Calu3 (cell line): Measurements from ENCODE around the gene PROM2. TPM values are rescaled to one million over a fixed set of nuclear protein-coding genes. Genes with fewer than 3 reads are reported as not detected.

Source experiments
- BruUV-seq: library from RNA; stranded (reverse); fragments of 400-500 nt; replicated peaks from 2 replicates; lab custom pipeline; 2021; lab: Mats Ljungman, UMichigan
- CTCF ChIA-PET: fragments of 300-600 bp; sonication (Branson Sonifier 250); formaldehyde crosslinking; loops from one replicate; lab custom pipeline; 2022; ENCODE audit warnings: antibody characterized with exemption; lab: Charles Lee
- DNase-seq: peaks from one replicate; pipeline ENCODE4 v3.0.0; 2022
- H3K27ac Mint-ChIP-seq: one replicate; pipeline ENCODE4 v1.8.0; 2022; ENCODE audit warnings: mixed read lengths; ENCODE audit not compliant: unreplicated experiment
- H3K27me3 Mint-ChIP-seq: one replicate; pipeline ENCODE4 v1.8.0; 2022; ENCODE audit warnings: mixed read lengths; ENCODE audit not compliant: unreplicated experiment
- H3K36me3 Mint-ChIP-seq: one replicate; pipeline ENCODE4 v1.8.0; 2022; ENCODE audit warnings: mild to moderate bottlenecking, moderate library complexity, mixed read lengths; ENCODE audit not compliant: insufficient read depth, unreplicated experiment
- H3K4me1 Mint-ChIP-seq: one replicate; pipeline ENCODE4 v1.8.0; 2022; ENCODE audit warnings: mild to moderate bottlenecking, low read depth, mixed read lengths; ENCODE audit not compliant: unreplicated experiment
- H3K4me3 Mint-ChIP-seq: one replicate; pipeline ENCODE4 v1.8.0; 2022; ENCODE audit warnings: mild to moderate bottlenecking, low read depth, moderate library complexity, mixed read lengths; ENCODE audit not compliant: unreplicated experiment
- H3K9me3 Mint-ChIP-seq: one replicate; pipeline ENCODE4 v1.8.0; 2022; ENCODE audit warnings: low read depth, mixed read lengths; ENCODE audit not compliant: unreplicated experiment
- intact Hi-C: fragments of 100-400 bp; cut with micrococcal nuclease; formaldehyde crosslinking; loops from one replicate; pipeline ENCODE4 v1.10.0; 2022; ENCODE audit not compliant: unreplicated experiment
- total RNA-seq: library from RNA; stranded (reverse); gene quantifications from 2 replicates; pipeline ENCODE4 v1.2.3, GENCODE V29; 2022
- TF ChIP-seq, protein P1 (sequence below): fragments of 200-600 bp; IDR thresholded peaks from one replicate; pipeline ENCODE4 v1.8.0; 2022; ENCODE audit warnings: antibody characterized with exemption; ENCODE audit not compliant: unreplicated experiment

PROM2 gene
- total RNA-seq, 1 experiment from 2014 or later: 24.7 TPM

DNA sequence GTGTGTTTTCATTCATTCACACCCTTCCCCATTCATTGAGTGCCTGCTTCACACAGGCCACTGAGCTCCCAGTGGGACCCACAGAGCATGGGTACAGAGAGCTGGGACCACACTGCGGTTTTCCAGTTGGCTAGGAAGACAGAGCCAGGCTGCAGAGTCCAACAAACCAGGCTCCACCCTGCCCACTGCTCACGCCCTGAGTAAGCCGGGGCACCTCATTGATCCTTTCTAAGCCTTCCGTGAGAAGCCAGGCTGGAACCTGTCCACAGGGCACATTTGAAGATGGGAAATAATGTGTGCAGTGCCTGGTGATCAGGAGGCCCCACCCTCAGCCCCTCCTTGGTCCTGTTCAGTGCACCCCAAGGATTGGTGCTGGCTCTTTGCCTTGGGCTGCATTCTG is 36.4 kb downstream of the PROM2 start:
- peaks cover 34% of the 10 kb centered on the region for H3K27me3 Mint-ChIP-seq
- peak; percentile 27 for DNase-seq
- intact Hi-C loops: no loop called here
- no peaks in the 10 kb centered on the region for H3K36me3 Mint-ChIP-seq
- CTCF ChIA-PET: no interaction called here
- no peak overlapping the region for H3K27ac Mint-ChIP-seq
- TF ChIP-seq, protein P1, sequence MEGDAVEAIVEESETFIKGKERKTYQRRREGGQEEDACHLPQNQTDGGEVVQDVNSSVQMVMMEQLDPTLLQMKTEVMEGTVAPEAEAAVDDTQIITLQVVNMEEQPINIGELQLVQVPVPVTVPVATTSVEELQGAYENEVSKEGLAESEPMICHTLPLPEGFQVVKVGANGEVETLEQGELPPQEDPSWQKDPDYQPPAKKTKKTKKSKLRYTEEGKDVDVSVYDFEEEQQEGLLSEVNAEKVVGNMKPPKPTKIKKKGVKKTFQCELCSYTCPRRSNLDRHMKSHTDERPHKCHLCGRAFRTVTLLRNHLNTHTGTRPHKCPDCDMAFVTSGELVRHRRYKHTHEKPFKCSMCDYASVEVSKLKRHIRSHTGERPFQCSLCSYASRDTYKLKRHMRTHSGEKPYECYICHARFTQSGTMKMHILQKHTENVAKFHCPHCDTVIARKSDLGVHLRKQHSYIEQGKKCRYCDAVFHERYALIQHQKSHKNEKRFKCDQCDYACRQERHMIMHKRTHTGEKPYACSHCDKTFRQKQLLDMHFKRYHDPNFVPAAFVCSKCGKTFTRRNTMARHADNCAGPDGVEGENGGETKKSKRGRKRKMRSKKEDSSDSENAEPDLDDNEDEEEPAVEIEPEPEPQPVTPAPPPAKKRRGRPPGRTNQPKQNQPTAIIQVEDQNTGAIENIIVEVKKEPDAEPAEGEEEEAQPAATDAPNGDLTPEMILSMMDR: no peak
- H3K9me3 Mint-ChIP-seq: no peaks in the 10 kb centered on the region
- H3K4me1 Mint-ChIP-seq: peaks cover 32% of the 10 kb centered on the region
- no peak overlapping the region for H3K4me3 Mint-ChIP-seq
- no TSS peak for BruUV-seq

GRCh38 chr2:95311815-95312542 is 37.7 kb downstream of the PROM2 start:
- Mint-ChIP-seq H3K27me3 (peaks cover 30% of the 10 kb centered on the region), H3K36me3 (no peaks in the 10 kb centered on the region), H3K9me3 (no peaks in the 10 kb centered on the region), H3K4me3 (no peak overlapping the region), H3K4me1 (peaks cover 26% of the 10 kb centered on the region), H3K27ac (no peak overlapping the region)
- TF ChIP-seq, protein P1: no peak
- no TSS peak for BruUV-seq
- no peak for DNase-seq
- CTCF ChIA-PET: interaction anchor here (1.1 kb wide), 1 partner anchor 80 kb away, joined by 4 read pairs; no protein-coding TSS in a partner anchor
- intact Hi-C loops: no loop called here

DNA sequence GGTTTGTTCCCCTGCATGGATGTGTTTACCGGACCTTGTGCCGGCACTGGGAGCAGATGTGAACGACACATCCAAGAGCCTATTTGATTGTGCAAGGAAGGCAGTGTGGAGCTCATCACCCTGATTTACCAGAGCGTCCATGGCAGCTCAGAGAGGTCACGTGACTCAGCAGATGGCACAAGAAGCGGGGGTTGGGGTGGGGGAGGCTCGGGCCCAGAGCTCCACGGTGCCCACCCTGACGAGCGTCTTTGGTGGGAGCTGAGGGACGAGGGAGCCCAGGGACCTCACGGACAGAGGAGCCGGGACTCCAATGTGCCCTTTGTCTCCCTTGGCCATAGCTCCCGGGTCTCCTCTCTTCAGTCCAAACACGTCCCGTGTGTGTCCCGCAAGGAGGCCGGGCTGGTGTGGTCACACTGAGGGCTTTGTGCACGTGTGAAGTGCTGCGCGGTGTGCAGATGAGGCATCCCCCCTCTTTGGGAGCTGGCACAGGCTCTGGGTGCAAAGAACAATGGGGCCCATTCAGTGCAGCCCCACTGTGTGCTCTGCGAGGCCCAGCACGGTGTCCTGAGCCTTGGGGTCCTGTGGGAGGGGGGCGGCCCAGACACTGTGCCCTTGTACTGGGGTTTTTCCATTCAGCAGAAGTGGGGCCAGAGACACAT is 38.4 kb downstream of the PROM2 start:
- Mint-ChIP-seq H3K27me3 (peaks cover 37% of the 10 kb centered on the region), H3K9me3 (no peaks in the 10 kb centered on the region), H3K4me3 (no peak overlapping the region), H3K36me3 (no peaks in the 10 kb centered on the region), H3K27ac (no peak overlapping the region), H3K4me1 (peaks cover 26% of the 10 kb centered on the region)
- intact Hi-C loops: no loop called here
- TF ChIP-seq, protein P1: no peak
- no TSS peak for BruUV-seq
- CTCF ChIA-PET: interaction anchor here (1.1 kb wide), 1 partner anchor 81 kb away, joined by 4 read pairs; no protein-coding TSS in a partner anchor
- no peak for DNase-seq

DNA sequence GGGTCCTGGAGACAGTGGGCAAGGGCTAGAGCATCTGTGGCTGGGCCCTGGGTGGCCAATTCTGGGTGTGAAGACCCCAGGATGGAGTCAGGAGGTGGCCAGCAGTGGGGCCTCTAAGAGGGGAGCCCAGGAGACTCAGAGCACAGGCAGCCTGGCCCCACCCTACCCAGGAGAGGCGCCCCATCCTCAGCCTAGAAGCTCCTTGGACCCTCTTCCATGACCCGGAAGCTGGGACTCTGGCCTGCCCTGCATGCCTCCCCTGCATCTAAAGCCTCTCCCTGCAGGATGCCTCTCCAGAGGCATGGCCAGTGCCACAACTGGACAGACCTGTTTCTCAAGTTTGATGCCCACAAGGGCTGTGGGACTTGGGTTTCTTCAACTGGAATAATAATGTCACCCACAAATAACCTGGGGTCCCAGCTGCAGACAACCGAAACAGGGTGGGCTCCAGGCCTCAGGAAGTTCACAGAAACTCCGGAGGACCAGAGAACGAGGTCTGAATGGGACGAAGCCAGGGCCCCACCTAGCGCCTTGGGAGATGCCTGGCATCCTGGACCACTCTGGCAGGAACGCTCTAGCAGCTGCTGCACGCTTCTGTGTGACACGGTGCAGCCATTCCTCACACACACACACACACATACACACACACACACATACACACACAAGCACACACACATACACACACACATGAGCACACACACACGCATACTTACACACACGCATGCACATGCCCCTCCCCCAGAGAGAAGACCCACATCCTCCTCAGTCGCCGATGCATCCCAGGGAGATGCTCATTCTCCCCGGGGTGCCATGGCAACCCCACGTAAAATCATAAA is 39.3 kb downstream of the PROM2 start:
- Mint-ChIP-seq H3K4me3 (no peak overlapping the region), H3K9me3 (no peaks in the 10 kb centered on the region), H3K27ac (no peak overlapping the region), H3K36me3 (no peaks in the 10 kb centered on the region), H3K27me3 (peaks cover 45% of the 10 kb centered on the region), H3K4me1 (peaks cover 26% of the 10 kb centered on the region)
- CTCF ChIA-PET: no interaction called here
- DNase-seq: peak; percentile 53
- no TSS peak for BruUV-seq
- intact Hi-C loops: no loop called here
- TF ChIP-seq, protein P1: no peak
